IPS-NIHi7 (cell line): ENCODE data around the gene EPHA8.

ENCODE experiments used
- DNase-seq: peaks from one replicate; pipeline ENCODE4 v3.0.0; 2012; ENCODE audit warnings: mixed read lengths; ENCODE audit errors: extremely low spot score

EPHA8 gene

DNA sequence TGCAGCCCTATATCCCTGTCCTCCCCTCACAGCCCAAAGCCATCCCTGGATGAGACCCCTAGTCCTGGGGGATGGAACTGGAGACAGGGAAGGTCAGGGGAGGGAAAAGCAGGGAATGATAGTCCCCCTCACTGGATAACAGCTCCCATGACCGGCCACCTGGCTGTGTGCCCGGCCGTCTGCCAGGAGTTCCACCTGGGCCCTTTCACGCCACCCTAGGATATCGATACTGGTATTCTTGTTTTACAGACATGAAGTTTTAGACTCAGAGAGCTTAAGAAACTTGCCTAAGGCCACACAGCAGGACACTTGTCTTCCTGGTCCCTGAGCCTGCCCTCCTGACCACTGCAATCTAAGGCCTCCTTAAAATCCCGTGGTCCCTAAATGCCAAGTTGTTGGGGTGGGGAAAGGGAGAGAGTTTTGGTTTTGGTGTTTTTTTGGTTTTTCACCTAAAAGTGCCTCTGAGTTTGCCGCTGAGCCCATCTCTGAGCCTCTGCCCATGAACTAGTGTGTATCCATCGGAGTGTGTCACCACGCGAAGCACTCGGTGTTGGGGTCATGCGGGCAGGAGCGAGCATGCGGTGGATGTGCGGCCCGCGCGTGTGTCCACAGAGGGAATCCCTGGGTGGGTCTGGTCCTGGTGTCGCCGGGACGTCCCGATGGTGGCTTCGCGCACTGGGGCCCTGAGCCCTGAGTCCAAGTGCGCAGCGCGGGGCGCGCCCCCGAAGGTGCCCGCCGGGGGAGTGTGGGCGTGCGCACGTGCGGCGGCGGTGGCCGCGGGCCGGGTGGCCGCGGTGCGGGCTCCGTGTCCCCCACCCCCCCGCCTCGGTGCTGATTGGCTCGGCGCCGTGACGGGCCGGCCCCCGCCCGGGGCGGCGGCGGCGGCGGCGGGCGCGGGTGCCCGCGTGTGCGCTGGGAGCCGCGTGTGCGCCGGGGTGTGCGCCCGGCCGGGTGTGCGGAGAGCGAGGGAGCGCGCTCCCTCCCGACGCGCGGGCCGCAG lies at the start of gene EPHA8:
Gene EPHA8, plus strand, starts transcription at position 906 of the 1,000 bp plus-strand sequence. CDS start 147 bp downstream, outside the sequence.
- peak; percentile 51 for DNase-seq

DNA sequence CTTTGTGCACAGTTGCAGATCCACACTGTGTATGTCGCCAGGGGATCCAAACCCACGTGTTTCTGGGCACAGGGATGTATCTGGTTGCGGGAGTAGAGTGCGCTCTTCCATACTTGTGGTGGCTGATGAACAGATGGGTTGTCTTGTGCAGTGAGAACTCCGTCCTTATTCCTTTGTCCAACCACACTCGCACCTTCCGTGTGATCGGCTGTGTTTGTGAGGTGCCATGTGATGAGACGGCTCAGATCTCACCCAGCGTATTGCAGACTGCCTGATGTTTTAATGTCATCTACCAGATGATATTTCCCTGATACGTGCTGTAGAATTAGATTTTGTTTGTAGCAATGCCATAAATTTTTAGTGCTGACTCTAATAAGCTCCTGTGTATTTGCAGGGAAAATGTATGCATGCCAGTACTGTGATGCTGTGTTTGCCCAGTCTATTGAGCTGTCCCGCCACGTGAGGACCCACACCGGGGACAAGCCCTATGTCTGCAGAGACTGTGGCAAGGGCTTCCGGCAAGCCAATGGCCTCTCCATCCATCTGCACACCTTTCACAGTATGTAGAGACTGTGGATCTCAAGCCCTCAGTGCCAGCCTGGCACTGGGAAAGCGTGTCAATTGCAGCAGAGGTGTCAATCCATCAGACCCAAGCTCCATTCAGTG lies 46.2 kb upstream of the EPHA8 start:
- DNase-seq: no peak

- DNase-seq: no peak
Observed at GRCh38 chr1:22517956-22518355, 45.3 kb upstream of the EPHA8 start.

- no peak for DNase-seq
Observed at GRCh38 chr1:22518379-22518778, 44.9 kb upstream of the EPHA8 start.

DNA sequence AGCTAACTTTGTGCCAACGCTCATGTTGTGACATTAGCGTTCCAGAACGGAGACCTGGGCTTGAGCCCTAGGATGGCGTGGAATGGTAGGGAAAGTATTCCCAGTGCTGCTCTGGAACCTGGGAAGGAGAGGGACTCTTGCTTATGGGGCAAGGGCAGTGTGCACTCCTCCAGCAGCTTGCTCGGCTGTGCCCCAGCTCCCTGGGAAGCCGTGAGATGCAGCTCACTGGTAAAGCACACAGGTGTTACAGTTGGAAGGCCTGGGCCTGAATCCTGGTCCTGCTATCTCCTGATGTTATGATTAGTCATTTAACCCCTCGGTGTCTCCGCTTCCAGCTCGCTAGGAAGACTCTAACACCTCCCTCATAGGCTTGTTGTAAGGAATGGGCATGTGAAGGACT lies 42.4 kb upstream of the EPHA8 start:
- no peak for DNase-seq

- DNase-seq: no peak
Observed at GRCh38 chr1:22521692-22522091, 41.6 kb upstream of the EPHA8 start.

- DNase-seq: no peak
Observed at GRCh38 chr1:22522221-22522743, 41.0 kb upstream of the EPHA8 start.

- DNase-seq: no peak
Observed at GRCh38 chr1:22524481-22524880, 38.8 kb upstream of the EPHA8 start.

DNA sequence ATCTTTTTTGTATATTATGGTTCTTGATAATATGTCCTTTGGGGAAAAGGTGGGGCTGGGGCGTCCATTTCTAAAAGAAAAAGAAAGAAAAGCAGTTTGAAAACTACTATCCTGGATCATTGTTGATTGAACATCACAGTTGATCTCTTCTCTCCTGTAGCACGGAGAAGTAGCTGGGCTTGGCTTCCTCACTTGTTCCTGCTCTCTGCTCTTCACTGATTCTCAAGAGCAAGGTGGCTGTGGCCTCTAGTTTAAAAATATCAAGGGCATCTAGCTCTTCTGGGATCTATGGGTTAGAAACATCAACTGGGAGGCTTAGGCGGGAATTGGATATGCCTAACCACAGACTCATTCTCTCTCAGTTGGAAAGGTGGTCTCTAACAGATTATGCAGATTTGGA lies 38.1 kb upstream of the EPHA8 start:
- DNase-seq: no peak

DNA sequence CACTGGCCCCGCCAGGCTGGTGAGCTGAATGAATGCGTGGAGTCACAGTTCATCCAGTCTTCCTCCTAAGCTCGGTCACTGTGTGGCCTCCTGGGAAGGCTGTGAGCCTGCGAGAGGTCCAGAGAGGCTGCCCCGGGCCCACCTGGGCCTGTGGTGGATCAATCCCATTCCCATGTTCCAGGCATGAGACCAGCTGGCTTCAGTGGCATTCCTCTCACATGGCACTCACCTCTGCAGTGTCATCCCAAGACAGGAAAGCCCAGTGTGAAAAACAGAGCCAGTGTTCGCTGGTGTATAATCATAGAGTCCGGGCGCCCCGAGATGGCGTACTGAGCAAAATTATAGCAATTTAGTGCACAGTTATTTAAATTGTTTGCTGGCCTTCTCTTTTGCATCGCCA lies 37.6 kb upstream of the EPHA8 start:
- DNase-seq: no peak

GRCh38 chr1:22526098-22526497 lies 37.2 kb upstream of the EPHA8 start:
- no peak for DNase-seq

- DNase-seq: no peak
Observed at GRCh38 chr1:22526677-22527076, 36.6 kb upstream of the EPHA8 start.

DNA sequence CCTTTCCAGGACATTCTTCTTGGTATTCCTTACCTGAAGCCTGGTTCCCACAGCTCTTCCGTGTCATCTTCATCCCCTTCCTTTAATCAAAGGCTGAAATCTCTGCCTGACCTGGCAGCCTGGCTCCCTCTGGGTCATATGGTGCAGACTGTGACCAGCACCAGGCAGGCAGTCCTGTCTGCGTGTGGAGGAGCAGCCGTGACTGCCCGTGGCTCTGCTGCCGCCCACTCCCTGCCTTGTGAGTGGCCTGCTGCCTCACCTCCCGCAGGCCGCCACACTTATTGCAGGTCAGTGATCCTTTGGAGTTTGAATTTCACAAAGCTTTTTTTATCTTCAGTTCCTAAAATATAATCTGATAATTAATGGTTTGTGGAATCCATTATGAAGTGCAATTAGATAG lies 36.2 kb upstream of the EPHA8 start:
- no peak for DNase-seq

DNA sequence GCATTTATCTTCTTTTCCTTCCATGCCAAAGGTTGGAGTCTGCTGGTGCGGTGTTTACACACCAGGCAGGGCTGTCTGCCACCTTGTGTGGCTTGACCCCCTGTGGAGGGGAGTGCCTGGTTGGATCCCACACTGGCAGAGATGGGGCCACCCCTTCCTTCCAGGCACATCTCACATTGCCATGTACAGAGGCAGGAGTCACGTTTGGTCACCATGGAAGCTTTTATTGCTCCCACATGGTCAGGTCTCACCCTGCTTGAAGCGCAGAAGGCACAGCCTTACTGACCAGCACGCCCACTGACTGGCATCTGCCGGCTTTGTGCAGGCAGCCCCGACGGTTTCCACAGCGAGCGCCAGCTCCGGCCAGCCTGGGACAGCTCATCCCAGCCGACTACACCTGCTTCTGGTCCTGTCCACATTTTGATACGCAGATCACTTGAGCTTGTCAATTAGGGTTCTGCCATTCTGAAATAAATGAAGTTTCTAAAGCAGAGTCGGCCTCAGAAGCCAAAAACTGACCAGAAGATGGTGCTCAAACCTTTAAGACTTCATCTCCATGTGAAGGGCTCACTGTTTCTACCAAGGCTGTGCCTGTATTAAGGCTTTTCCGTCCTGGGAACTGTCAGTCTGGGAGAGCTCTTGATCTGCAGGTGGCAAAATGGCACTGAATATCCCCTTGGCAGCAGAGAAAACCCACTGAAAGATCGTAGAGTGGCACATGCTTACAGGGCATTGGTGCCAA lies 35.6 kb upstream of the EPHA8 start:
- peak; percentile 66 for DNase-seq

DNA sequence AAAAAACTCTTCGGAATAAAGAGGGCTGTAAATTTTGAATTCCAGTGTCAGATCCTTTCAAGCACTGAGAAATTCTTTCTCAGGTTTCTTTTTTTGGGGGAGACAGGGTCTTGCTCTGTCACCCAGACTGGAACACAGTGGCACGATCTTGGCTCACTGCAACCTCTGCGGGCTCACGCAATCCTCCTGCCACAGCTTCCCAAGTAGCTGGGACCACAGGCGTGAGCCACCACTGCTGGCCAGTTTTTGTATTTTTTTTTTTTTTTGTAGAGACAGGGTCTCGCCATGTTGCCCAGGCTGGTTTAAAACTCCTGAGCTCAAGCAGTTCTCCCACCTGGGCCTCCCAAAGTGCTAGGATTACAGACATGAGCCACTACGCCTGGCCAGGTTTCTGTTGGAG lies 34.8 kb upstream of the EPHA8 start:
- DNase-seq: no peak

- no peak for DNase-seq
Observed at GRCh38 chr1:22529901-22530621, 33.2 kb upstream of the EPHA8 start.

- no peak for DNase-seq
Observed at GRCh38 chr1:22530715-22531114, 32.6 kb upstream of the EPHA8 start.

GRCh38 chr1:22531251-22531650 lies 32.0 kb upstream of the EPHA8 start:
- DNase-seq: no peak

DNA sequence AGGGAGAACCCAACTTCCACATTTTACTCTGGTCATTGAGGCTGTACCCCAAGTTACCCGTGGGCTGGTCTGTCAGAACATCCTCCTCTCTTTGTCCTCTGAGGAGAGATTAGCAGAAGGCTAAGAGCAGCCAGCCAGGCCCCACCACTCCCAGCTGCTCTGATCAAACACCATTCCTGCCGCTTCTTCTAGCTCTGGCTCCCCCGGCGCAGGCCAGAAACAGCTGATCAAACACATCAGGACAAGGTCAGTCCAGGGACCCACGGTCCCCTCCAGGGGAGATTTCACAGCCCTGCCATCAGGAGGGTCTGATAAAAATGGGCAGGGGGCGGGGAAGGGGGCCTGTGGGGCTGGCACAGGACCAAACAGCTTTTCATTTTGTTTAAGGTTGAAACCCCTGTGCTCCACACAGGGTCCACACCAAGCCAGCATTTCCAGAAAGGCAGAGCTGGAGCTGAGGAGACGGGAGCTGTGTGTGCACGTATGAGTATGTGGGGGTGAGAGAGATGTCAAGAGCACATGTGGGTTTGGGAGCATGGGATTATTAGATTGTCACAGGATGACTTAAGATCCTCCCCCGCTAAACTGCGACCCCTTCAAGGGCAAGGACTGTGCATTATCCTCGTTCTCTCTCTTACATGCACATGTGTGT lies 29.9 kb upstream of the EPHA8 start:
- DNase-seq: no peak

DNA sequence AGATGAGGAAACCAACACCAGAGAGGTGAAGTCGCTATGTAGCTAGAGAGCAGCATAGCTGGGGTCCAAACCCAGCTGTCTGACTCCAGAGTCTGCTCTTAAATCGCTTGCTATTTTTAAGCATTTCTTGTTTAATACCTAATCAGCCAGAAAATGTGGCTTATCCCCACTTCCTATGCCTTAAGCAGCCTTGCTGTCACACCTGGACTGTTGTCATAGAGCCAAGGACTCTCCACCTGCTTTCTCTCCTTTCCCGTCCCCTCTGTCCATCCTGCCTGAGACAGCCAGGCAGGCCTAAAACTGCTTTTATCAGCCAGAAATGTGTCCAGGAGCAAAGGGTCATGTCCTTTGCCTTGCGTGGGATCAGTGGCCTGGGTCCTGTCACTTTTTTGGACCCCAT lies 28.3 kb upstream of the EPHA8 start:
- DNase-seq: no peak

DNA sequence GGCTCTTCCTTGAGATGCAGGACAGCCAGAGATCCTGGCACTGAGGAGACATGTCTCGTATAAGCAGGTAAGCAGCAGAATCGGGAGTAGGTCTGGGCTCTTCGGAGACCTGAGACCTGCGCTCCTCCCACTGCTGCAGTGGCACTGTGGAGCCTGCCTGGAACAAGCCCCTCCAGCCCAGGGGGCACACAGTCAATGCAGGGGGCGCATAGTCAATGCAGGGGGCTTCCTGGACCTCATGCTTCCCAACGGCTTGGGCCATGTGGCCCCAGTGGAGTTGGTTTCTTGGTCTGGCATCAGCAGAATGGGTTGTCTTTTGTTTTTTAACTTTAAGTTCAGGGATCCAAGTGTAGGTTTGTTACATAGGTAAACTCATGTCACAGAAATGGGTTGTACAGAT lies 27.9 kb upstream of the EPHA8 start:
- DNase-seq: no peak
